Esophagus muscularis mucosa (tissue), 4 donors: ENCODE data around the gene VWA3B. TPM values are rescaled to one million over a fixed set of nuclear protein-coding genes. Genes with fewer than 3 reads are reported as not detected.

Source experiments
- DNase-seq: peaks from one replicate; pipeline ENCODE4 v3.0.0-alpha.2; 2017; ENCODE audit errors: extremely low spot score
- H3K27ac ChIP-seq, 4 donors: fragments of 200-600 bp; sonication (generic); replicated peaks in 1 of 4; 1 replicate in 3 of 4; 2 replicates in 1 of 4; pipeline ENCODE4 v1.5.1; 2016 to 2019; ENCODE audit warnings: mild to moderate bottlenecking in 1 of 4
- H3K27me3 ChIP-seq, 4 donors: fragments of 200-600 bp; sonication (generic); one replicate each; pipeline versions ENCODE4 v1.5.1 to v1.6.0; 2016 to 2019
- H3K36me3 ChIP-seq, 4 donors: fragments of 200-600 bp; sonication (generic); one replicate each; pipeline ENCODE4 v1.5.1; 2016 to 2019
- H3K4me1 ChIP-seq, 4 donors: fragments of 200-600 bp; sonication (generic); one replicate each; pipeline ENCODE4 v1.5.1; 2016 to 2019
- H3K4me3 ChIP-seq, 4 donors: fragments of 200-600 bp; sonication (generic); 1 replicate in 2 of 4; 2 replicates in 2 of 4; pipeline ENCODE4 v1.5.1; 2016 to 2019; ENCODE audit warnings: mild to moderate bottlenecking in 4 of 4, moderate library complexity in 1 of 4
- H3K9me3 ChIP-seq, 4 donors: fragments of 200-600 bp; sonication (generic); 1 replicate in 3 of 4; 2 replicates in 1 of 4; pipeline ENCODE4 v1.5.1; 2016 to 2019
- EP300 ChIP-seq: sonication (generic); formaldehyde crosslinking; IDR thresholded peaks from one replicate; pipeline ENCODE4 v1.6.1; 2017; ENCODE audit warnings: antibody characterized with exemption
- POLR2A ChIP-seq: fragments of 450-650 bp; IDR thresholded peaks from one replicate; pipeline ENCODE4 v1.6.1; 2017; ENCODE audit warnings: antibody characterized with exemption, moderate library complexity, mild to moderate bottlenecking, low read depth
- POLR2AphosphoS5 ChIP-seq, 2 donors: sonication (generic); formaldehyde crosslinking; IDR thresholded peaks; one replicate each; pipeline ENCODE4 v1.6.1; 2017; ENCODE audit warnings: antibody characterized with exemption in 2 of 2
- WGBS: methylation state at CpG from one replicate; pipeline ENCODE4 v1.1.5; 2018; 5-methylcytosine and 5-hydroxymethylcytosine counted together
- intact Hi-C: fragments of 100-400 bp; cut with DNase I; formaldehyde crosslinking; loops from one replicate; pipeline ENCODE4 v1.15.1; 2023
- total RNA-seq, 4 donors: library from RNA; depleted of rRNA; stranded (reverse); fragments of >200 nt; gene quantifications; one replicate each; pipeline versions ENCODE4 v1.1.0 to v1.2.1, GENCODE V29; 2016
- TF ChIP-seq, protein P1 (sequence below), 3 experiments: fragments of 200-600 bp in 2 of 3; fragments of 450-650 bp in 1 of 3; sonication (generic) in 2 of 3; IDR thresholded peaks; one replicate each; pipeline ENCODE4 v1.5.1; 2017 to 2019; ENCODE audit warnings: antibody characterized with exemption in 3 of 3, mild to moderate bottlenecking in 2 of 3, moderate library complexity in 1 of 3

The VWA3B gene
- total RNA-seq, 4 donors from 2014 or later, result not detected

DNA sequence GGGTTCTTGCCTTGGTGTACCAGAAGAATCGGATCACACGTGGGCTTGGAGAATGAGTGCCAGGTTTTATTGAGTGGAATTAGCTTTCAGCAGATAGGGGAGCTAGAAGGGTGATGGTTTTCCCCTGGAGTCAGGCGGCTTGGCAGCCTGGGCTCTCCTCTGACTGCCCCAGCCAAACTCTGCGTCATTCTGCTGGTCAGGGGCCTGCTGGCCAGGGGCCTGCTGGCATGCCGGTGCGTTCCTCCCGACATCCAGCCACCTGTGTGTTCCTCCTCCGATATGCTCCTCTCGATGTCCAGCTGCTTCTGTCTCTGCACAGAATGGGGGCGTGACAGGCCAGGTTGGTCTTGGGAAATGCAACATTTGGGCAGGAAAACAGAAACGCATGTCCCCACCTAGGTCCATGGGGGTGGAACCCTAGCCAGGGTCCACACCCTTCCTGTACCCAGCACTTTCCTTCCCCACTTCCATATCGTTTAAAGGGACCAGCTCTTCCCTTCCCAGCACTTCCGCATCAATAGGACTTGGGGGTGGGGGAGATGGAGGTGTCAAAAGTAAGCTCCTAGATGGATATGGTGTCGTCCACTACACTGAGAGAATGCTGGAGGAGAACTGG lies 85.3 kb downstream of the VWA3B start:
- Histone ChIP-seq H3K4me1 (no peaks in the 10 kb centered on the region), H3K27me3 (no peaks in the 10 kb centered on the region), H3K4me3 (no peak overlapping the region), H3K27ac (no peak overlapping the region), H3K36me3 (no peaks in the 10 kb centered on the region), H3K9me3 (no peaks in the 10 kb centered on the region)
- TF ChIP-seq, protein P1, sequence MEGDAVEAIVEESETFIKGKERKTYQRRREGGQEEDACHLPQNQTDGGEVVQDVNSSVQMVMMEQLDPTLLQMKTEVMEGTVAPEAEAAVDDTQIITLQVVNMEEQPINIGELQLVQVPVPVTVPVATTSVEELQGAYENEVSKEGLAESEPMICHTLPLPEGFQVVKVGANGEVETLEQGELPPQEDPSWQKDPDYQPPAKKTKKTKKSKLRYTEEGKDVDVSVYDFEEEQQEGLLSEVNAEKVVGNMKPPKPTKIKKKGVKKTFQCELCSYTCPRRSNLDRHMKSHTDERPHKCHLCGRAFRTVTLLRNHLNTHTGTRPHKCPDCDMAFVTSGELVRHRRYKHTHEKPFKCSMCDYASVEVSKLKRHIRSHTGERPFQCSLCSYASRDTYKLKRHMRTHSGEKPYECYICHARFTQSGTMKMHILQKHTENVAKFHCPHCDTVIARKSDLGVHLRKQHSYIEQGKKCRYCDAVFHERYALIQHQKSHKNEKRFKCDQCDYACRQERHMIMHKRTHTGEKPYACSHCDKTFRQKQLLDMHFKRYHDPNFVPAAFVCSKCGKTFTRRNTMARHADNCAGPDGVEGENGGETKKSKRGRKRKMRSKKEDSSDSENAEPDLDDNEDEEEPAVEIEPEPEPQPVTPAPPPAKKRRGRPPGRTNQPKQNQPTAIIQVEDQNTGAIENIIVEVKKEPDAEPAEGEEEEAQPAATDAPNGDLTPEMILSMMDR (IDR thresholded peaks at IDR 0.05), result no peak
- TF ChIP-seq EP300, result no peak
- TF ChIP-seq POLR2AphosphoS5 (IDR thresholded peaks at IDR 0.05), result no peak
- no peak for TF ChIP-seq POLR2A
- peak; percentile 85 for DNase-seq
- intact Hi-C loops, result no loop called here
- 90% methylated on average over 7 of the region's 14 CpGs for WGBS

DNA sequence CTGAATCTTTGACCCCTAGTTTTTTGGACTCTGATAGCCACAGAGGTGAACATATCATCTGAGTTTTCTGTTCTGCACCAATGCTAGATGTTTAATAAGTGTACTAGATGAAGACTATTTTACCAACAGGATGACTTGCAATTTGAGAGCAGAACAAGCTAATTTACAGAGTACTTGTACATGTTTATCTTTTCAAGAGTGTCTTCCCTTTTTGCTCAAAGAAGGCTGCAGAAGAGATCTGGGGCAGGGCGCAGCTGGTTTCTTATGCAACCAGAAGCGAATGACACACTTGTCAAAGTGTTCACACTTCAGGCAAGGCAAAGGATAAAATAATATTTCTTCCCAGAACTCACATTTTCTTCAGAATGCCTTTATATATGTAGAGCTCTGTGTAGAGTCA lies 86.0 kb downstream of the VWA3B start:
- Histone ChIP-seq H3K4me1 (no peaks in the 10 kb centered on the region), H3K27me3 (no peaks in the 10 kb centered on the region), H3K9me3 (no peaks in the 10 kb centered on the region), H3K4me3 (no peak overlapping the region), H3K27ac (no peak overlapping the region), H3K36me3 (no peaks in the 10 kb centered on the region)
- TF ChIP-seq EP300 (no peak), POLR2AphosphoS5 (IDR thresholded peaks at IDR 0.05) (no peak), POLR2A (no peak)
- TF ChIP-seq, protein P1 (IDR thresholded peaks at IDR 0.05), result no peak
- intact Hi-C loops, result no loop called here
- DNase-seq, result peak; percentile 60
- 85% methylated on average over 2 of the region's 2 CpGs for WGBS

DNA sequence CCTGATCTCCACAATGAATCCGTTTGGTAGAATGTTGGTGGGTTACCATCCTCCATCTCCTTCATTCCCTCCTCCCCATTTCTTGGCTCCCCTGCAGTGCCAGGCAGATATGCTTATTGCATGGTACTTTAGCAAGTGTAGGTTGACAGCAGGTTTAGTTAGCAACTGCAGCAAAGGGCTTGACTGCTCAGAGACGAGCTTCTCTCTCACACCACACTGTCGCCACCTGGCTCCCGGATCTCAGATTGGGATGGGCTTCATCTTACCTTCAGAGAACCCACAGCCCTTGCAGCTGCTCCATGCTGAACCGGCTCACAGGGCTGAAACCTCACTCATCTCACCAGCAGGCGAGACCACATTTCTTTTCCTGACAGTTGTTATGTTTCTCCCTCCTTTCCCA lies 88.8 kb downstream of the VWA3B start:
- 58% methylated on average over 6 of the region's 6 CpGs for WGBS
- DNase-seq, result peak; percentile 75
- Histone ChIP-seq H3K27me3 (peaks cover 0 to 6% (median 0%) of the 10 kb centered on the region in 4 donors), H3K4me1 (no peaks in the 10 kb centered on the region), H3K27ac (no peak overlapping the region), H3K36me3 (no peaks in the 10 kb centered on the region), H3K9me3 (no peaks in the 10 kb centered on the region), H3K4me3 (no peak overlapping the region)
- TF ChIP-seq, protein P1 (IDR thresholded peaks at IDR 0.05), result peak; percentile 17 to 32 (median 23)
- TF ChIP-seq POLR2AphosphoS5 (IDR thresholded peaks at IDR 0.05), result no peak
- intact Hi-C loops, result no loop called here

DNA sequence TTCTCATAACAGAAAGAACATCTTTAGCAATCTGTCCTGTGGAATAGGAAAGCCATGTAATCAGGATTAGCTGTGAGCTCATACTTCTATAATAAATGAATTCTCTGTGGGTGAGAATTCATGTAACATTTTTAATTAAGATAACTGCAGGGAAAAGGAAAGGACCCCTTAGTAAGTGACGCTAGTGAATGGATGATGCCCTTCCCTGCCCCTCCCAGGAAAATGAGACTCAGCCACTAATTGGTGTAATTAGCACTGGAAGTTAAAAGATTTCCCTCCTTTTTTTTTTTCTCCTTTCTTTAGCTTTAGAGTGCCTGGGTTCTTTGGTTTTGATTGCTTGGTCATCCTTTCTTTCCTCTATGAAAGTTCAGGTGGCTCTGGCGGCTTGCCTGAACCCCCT lies 90.3 kb downstream of the VWA3B start:
- H3K36me3 ChIP-seq, result no peaks in the 10 kb centered on the region
- no peak overlapping the region for H3K4me3 ChIP-seq
- no peak for DNase-seq
- WGBS, result 83% methylated on average over 2 of the region's 2 CpGs
- TF ChIP-seq POLR2A (no peak), POLR2AphosphoS5 (IDR thresholded peaks at IDR 0.05) (no peak), EP300 (no peak)
- TF ChIP-seq, protein P1 (IDR thresholded peaks at IDR 0.05), result no peak
- H3K27me3 ChIP-seq, result peaks cover 0 to 6% (median 0%) of the 10 kb centered on the region in 4 donors
- H3K9me3 ChIP-seq, result no peaks in the 10 kb centered on the region
- H3K27ac ChIP-seq, result no peak overlapping the region
- intact Hi-C loops, result no loop called here
- no peaks in the 10 kb centered on the region for H3K4me1 ChIP-seq

DNA sequence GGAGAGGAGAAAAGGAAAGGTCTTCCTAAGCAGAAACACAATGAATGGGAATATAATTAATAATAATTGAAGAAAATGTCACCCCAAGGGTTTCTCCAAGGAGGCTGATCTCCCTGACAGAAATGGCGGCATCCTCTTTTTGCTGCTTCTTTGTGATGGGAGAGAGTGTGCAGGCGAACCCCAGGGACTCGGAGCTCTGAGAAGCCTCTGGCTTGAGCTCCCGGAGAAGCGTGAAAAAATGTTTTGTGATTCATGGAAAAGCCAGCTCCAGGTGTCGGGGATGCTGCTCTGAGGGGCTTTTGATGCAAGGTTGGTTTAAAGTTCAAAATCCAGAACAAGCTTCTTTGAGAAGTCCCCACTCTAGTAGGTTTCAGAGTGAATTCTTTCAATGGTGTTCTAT lies 91.0 kb downstream of the VWA3B start:
- Histone ChIP-seq H3K9me3 (no peaks in the 10 kb centered on the region), H3K27ac (no peak overlapping the region), H3K36me3 (no peaks in the 10 kb centered on the region), H3K4me1 (no peaks in the 10 kb centered on the region), H3K27me3 (peaks cover 0 to 6% (median 0%) of the 10 kb centered on the region in 4 donors), H3K4me3 (no peak overlapping the region)
- intact Hi-C loops, result no loop called here
- DNase-seq, result peak; percentile 62
- WGBS, result 77% methylated on average over 6 of the region's 6 CpGs
- TF ChIP-seq POLR2A, result no peak
- TF ChIP-seq EP300, result no peak
- no peak for TF ChIP-seq POLR2AphosphoS5 (IDR thresholded peaks at IDR 0.05)
- TF ChIP-seq, protein P1 (IDR thresholded peaks at IDR 0.05), result no peak
